HPDE6-E6E7 (cell line): Measurements from ENCODE around the gene NXN.
A peak's percentile ranks its signal among the peaks of the same experiment; 100 is the strongest.
"Not testable (repeated sequence)": the region's sequence is repeated elsewhere in the genome, so short reads cannot be mapped to it uniquely, and the experiment has no call there.

ENCODE experiments used
- DNase-seq: peaks from one replicate; pipeline ENCODE4 v3.0.0; 2011; ENCODE audit warnings: missing footprints; ENCODE audit errors: extremely low spot score

NXN gene

DNA sequence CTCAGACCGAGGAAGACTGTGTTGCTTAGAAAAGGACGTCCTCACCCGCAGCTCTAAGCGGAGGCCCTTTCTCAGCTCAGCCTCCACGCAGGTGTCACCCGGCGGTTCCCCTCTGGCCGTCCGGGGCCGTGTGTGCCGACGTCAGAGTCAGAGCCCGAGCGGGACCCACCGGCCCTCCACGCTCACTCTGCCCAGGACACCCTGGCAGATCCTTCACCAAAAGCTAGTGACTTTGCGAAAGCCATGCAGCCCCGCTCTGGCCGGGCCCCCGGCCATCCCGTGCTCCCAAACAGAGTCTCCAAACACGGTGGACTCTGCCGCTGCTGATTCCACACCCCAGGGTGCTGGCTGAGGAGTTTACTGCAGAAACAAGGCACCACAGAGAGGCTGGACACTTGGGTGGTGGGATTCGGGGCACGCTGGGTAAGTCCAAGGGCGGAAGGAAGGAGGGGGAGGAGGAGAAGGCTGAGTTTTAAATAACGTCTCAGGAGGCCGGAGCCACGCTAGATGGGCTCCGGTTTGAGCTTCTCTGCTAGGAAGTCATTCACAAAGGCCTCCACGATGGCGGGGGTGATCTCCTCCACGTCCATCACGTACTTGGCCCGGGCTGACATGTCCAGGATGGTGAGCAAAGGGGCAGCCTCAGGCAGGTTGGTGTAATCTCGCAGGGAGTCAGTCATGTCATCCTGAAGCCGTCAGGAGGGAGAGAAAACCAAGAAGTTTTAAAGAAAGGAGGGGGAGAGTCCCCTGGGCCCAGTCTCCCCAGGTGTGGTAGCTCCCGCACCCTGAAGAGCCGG lies 178.9 kb downstream of the NXN start:
- no peak for DNase-seq

DNA sequence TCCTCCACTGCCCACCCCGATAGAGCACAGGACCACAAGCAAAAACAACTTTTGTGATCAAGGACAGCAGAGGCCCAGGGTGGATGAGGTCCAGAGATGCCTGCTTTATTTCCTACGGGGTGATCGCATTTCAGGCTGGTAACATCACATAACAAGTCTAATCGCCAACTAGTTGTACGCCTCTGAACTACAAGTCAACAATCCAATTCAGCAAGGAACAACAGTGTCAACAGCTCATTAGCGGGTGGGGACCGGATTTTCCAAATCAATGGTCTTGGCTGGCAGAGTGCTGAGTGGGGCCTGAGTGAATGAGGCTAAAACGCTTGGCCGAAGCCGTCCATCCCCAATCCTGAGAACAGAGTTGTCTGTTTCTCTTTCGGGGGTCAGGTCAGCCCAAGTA lies 180.3 kb downstream of the NXN start:
- DNase-seq = no peak

DNA sequence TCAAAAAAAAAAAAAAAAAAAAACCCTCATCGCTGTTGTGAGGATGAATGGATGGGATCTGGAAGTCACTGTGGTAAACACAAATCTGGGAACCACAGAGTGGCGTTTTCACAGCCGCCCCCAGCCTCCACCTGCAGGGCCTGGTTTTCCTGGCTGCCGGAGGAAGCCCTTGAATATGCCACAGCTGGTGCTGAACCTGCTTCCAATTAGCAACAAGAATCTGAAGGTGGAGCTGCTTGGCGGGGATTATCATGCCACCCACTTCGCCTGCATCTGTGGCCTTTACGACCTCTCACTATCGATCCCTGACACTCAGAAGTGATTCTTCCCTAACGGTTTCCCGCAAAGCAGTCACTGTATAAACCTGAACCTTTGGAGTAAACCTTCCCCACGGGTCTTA lies 181.3 kb downstream of the NXN start:
- no peak for DNase-seq

- no peak for DNase-seq
Observed at GRCh38 chr17:797236-797840, 182.2 kb downstream of the NXN start.

DNA sequence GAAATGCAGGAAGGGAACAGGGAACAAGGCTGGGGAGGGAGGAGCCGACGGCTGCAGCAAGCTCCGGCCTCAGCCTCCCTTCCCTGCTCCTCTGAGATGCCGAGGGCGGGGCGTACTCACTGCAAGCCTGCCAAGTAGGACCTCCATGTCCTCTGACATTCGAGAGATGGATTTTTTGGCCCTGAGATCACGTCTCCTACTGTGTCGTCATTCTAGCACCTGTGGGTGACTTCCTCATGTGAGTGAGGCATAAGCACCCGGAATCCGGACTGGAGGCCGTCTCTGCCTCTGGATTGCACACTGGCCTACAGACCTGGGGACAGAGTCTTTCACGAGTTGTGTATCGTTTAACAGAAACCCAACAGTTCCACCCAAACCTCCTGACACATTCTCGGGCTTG lies 183.0 kb downstream of the NXN start:
- DNase-seq = no peak

DNA sequence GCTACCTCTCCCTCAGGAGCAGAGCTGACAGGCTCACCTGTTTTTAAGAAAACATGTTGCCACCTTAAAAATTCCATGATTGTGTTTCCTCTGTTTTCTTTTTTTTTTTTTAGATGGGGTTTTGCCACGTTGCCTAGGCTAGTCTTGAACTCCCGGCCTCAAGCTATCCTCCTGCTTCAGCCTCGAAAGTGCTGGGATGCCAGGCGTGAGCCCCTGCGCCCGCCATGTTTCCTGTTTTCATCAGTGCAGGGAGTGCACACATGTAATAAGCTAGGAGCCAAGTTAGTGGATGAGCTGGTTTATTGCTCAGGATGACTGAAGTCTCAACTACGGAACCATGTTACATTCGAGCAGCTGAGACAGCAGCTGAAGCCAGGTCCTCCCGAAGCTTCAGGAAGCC lies 183.9 kb downstream of the NXN start:
- no peak for DNase-seq

GRCh38 chr17:795276-795675 lies 184.3 kb downstream of the NXN start:
- DNase-seq = no peak

- peak; percentile 50 for DNase-seq
Observed at GRCh38 chr17:794876-795275, 184.7 kb downstream of the NXN start.

DNA sequence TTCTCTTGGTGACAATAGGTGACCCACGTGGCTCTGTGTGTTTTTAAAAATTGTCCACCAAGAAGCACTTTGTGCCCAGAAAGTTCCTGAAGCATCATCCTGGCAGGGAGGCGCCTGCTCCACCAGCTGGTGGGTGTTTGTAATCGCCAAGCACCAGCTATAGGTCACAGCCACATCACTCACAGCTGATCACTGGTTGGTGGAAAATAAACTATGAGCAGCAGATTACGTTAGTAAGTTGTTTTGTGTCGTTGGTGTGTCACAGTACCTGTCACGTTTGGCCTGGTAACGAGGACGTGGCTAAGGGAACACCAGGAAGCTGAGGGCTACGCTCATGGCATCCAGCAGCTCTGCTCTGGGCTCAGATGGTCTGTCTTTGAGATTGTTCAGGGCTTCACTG lies 187.3 kb downstream of the NXN start:
- no peak for DNase-seq

DNA sequence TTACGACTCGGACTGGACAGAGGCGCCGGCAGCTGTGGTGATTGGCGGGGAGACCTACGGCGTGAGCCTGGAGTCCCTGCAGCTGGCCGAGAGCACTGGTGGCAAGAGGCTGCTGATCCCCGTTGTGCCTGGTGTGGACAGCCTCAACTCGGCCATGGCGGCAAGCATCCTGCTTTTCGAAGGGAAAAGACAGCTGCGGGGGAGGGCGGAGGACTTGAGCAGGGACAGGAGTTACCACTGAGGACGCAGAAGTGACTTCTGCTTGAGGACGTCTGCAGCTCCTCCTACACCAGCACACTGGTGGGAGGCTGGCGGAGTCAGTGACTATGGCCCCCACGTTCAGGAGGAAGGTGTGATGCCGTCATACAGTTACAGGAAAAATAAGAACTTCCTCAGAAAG lies 187.7 kb downstream of the NXN start:
- no peak for DNase-seq

DNA sequence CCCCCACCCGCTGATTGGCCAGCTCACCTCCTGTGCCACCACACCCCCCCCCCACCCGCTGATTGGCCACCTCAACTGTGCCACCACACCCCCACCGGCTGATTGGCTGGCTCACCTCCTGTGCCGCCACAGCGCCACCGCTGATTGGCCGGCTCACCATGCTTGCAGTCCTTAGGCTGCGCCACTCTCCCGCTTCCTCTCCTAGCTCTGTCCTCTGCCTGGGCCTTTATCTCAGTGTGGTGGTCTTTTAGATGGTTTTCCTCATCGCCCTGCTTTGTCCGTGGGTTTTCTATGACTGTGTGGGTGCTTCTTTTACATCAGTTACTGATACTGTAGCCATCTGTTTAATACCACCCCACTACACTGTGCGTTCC lies 188.7 kb downstream of the NXN start:
- not testable (repeated sequence) for DNase-seq

DNA sequence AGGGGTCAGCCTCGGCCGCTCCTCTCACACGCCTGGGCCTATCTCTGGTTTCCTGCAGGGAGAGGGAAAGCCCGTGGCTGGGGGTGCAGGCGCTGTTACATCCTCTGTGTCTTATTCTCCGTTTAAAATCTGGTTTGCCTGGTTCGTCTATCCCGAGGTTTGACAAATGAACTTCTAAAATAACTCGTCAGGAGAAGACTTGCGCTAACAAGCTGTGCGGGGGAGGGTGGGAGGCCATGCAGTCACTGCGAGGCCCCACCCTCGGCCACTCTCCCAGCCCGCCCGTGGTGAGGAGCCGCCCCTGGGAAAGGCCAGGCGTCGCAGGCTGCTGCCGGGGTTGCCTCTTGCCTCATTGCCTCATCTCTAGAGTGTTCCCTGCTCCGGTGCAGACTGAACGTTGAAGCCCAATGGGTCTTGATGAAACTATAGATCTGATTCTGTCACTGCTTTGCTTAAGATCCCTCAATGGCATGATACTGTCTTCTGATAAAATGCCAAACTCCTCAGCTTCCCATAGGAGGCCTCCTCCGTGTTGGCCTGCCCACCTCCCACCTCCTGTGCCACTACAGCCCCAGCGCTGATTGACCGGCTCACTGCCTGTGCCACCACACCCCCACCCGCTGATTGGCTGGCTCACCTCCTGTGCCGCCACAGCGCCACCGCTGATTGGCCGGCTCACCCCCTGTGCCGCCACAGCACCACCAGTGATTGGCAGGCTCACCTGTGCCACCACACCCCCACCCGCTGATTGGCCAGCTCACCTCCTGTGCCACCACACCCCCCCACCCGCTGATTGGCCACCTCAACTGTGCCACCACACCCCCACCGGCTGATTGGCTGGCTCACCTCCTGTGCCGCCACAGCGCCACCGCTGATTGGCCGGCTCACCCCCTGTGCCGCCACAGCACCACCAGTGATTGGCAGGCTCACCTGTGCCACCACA lies 189.4 kb downstream of the NXN start:
- peak; percentile 87 for DNase-seq

GRCh38 chr17:789160-789840 lies 190.3 kb downstream of the NXN start:
- no peak for DNase-seq

DNA sequence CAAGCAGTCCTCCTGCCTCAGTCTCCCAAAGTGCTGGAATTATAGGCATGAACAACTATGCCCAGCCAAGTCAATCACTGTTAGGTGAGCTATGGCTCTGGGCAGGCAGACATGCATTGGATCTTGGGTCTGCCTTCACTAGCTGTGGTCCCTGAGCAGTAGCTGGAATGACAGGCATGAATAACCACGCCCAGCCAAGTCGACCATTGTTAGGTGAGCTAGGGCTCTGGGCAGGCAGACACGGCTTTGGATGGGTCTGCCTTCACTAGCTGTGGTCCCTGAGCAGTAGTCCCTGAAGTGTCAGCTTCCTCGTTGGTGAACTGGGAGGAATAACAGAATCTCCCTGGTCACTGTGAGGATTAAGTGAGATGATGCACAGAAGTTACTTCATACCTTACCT lies 191.0 kb downstream of the NXN start:
- no peak for DNase-seq

DNA sequence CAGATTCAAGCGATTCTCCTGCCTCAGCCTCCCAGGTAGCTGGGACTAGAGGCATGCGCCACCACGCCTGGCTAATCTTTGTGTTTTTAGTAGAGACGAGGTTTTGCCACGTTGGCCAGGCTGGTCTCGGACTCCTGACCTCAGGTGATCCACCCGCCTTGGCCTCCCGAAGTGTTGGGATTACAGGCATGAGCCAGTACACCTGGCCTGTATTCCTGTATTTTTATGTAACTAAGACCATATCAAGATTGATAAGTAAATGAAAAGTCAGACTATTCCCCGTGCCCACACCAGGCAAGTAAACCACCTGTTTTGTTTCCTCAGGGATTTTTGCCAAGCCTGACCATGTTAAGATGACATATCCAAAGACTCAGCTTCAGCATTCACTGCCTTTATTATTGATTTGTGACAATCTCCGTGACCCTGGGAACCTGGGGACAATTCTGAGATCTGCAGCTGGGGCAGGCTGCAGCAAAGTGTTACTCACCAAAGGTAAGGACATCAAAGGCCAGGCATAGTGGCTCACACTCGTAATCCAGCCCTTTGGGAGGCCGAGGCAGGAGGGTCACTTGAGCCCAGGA lies 191.8 kb downstream of the NXN start:
- DNase-seq = no peak

- not testable (repeated sequence) for DNase-seq
Observed at GRCh38 chr17:785901-786300, 193.7 kb downstream of the NXN start.

GRCh38 chr17:784143-784542 lies 195.4 kb downstream of the NXN start:
- no peak for DNase-seq

- DNase-seq = peak; percentile 81
Observed at GRCh38 chr17:781805-782731, 197.5 kb downstream of the NXN start, which contains the start of the genes GLOD4 and MRM3. TSS of gene GLOD4 (minus strand) at chr17:782280. CDS start at chr17:782255, 25 bp downstream. TSS of gene MRM3 (plus strand) at chr17:782353. CDS start at chr17:782379, 26 bp downstream.

- no peak for DNase-seq
Observed at GRCh38 chr17:778096-778495, 201.5 kb downstream of the NXN start.

DNA sequence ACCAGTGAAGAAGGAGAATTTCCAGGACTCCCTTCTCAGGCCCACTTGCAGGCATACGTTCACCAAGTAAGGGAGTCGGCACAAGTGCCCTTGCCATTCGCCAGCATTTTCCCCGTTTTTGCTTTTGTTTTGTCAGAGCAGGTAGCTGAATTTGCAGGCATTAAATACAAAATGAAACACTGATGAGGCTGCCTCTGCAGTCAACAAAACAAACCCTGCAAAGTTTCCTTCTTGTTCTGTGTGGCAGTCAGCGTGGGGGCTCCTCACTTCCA lies 205.3 kb downstream of the NXN start:
- no peak for DNase-seq
